BLaER1 (cell line): ENCODE results near the gene PIK3C3.
"Not testable (repeated sequence)": the region's sequence is repeated elsewhere in the genome, so short reads cannot be mapped to it uniquely, and the experiment has no call there.

Experiments used
- H3K27ac ChIP-seq: shearing (Covaris generic); formaldehyde crosslinking; 2 replicates; pipeline ENCODE4 v1.8.1; 2022
- H3K27me3 ChIP-seq: shearing (Covaris generic); formaldehyde crosslinking; 2 replicates; pipeline ENCODE4 v1.8.1; 2022
- H3K36me3 ChIP-seq: shearing (Covaris generic); formaldehyde crosslinking; 2 replicates; pipeline ENCODE4 v1.8.1; 2022
- H3K4me1 ChIP-seq: shearing (Covaris generic); formaldehyde crosslinking; 2 replicates; pipeline ENCODE4 v1.8.1; 2022
- H3K4me2 ChIP-seq: shearing (Covaris generic); formaldehyde crosslinking; 2 replicates; pipeline ENCODE4 v1.8.1; 2022
- H3K4me3 ChIP-seq: shearing (Covaris generic); formaldehyde crosslinking; 2 replicates; pipeline ENCODE4 v1.8.1; 2022
- H3K9ac ChIP-seq: shearing (Covaris generic); formaldehyde crosslinking; 2 replicates; pipeline ENCODE4 v1.8.1; 2022
- H3K9me3 ChIP-seq: shearing (Covaris generic); formaldehyde crosslinking; 2 replicates; pipeline ENCODE4 v1.8.1; 2022
- H4K20me1 ChIP-seq: shearing (Covaris generic); formaldehyde crosslinking; 2 replicates; pipeline ENCODE4 v1.8.1; 2022
- Cebpa-rat ChIP-seq: shearing (Covaris generic); IDR thresholded peaks from 2 replicates; pipeline ENCODE4 v1.8.1; 2022

Gene PIK3C3

DNA sequence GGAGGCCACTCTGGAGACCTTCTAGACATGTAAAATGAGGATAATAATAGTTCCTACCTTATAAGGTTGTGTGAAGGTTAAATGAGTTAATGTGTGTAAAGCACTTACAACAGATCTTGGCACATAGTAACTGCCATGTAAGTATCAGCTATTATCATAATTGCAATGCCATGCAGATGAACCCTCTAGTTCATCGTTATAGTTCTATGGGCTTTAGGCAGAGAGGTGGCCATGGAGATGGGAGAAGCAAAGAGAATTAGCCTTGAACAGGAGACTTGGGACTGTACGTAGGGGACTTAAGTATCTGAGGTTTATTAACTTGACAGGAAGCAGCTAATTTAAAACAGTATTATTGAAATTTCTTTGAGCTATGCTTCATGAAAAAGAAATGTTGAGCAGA, 151.8 kb downstream of the PIK3C3 start:
- no peak overlapping the region for H3K9ac ChIP-seq
- no peak overlapping the region for H3K27ac ChIP-seq
- no peaks in the 10 kb centered on the region for H4K20me1 ChIP-seq
- no peaks in the 10 kb centered on the region for H3K27me3 ChIP-seq
- H3K9me3 ChIP-seq: 0 out of 2 replicates have a peak, but pooled peaks cover under 1% of the 10 kb centered on the region
- no peak overlapping the region for H3K4me3 ChIP-seq
- H3K4me2 ChIP-seq: no peak overlapping the region
- no peaks in the 10 kb centered on the region for H3K4me1 ChIP-seq
- H3K36me3 ChIP-seq: no peaks in the 10 kb centered on the region
- no peak for TF ChIP-seq Cebpa-rat

GRCh38 chr18:42107287-42107686, 152.3 kb downstream of the PIK3C3 start:
- Histone ChIP-seq H3K27ac (no peak overlapping the region), H3K4me3 (no peak overlapping the region), H3K27me3 (no peaks in the 10 kb centered on the region), H3K4me1 (no peaks in the 10 kb centered on the region), H3K36me3 (no peaks in the 10 kb centered on the region), H3K4me2 (no peak overlapping the region), H4K20me1 (no peaks in the 10 kb centered on the region), H3K9me3 (peaks cover 5% of the 10 kb centered on the region; the same call in 1 of the 2 replicates), H3K9ac (no peak overlapping the region)
- no peak for TF ChIP-seq Cebpa-rat

DNA sequence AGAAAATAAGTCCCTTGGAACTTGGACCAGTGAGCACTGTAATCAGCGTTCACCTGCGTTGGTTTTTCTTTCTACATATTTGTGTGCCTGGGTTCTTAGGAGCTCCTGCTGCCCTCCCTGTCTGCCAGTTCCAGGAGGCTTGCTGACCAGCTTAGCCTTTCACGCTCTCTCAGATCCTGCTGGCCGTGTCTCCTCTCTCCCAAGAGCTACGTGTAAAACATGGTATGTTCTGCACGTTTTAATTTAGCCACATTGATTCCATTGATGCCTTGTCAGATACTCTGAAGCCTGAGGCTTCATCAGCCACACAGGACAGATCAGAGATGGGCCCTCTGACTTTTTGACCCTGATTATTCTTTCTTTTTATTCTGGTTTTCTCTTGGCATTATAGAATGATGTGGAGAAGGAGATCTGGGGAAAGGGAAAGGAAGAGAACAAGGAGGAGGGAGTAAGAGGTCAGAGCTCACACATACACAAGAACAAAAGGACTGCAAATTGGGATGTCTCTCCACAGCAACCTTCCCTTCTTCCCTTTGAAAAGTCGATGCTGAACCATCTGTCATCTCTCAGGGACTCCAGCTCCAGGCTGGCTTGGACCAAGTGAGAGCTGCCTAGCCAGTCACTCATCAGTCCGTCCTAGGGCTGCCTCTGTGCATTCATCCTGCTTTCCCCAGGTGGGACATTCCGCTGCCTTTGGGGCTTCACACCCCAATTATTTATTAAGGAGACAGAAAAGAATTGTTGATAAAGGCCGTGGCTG, 152.8 kb downstream of the PIK3C3 start:
- Histone ChIP-seq H3K36me3 (no peaks in the 10 kb centered on the region), H3K9me3 (peaks cover 10% of the 10 kb centered on the region; the same call in 1 of the 2 replicates), H3K27me3 (no peaks in the 10 kb centered on the region), H4K20me1 (no peaks in the 10 kb centered on the region), H3K9ac (no peak overlapping the region), H3K4me1 (no peaks in the 10 kb centered on the region), H3K4me3 (no peak overlapping the region), H3K4me2 (no peak overlapping the region), H3K27ac (no peak overlapping the region)
- no peak for TF ChIP-seq Cebpa-rat

GRCh38 chr18:42112147-42112546, 157.1 kb downstream of the PIK3C3 start:
- H4K20me1 ChIP-seq, H3K27ac ChIP-seq, H3K9me3 ChIP-seq, H3K9ac ChIP-seq, H3K36me3 ChIP-seq, H3K27me3 ChIP-seq, H3K4me3 ChIP-seq, H3K4me2 ChIP-seq: not testable (repeated sequence)
- H3K4me1 ChIP-seq: peaks cover 12% of the 10 kb centered on the region

- Histone ChIP-seq H4K20me1 (no peaks in the 10 kb centered on the region), H3K27me3 (no peaks in the 10 kb centered on the region), H3K27ac (peak overlapping the region; percentile 72; the same call in 1 of the 2 replicates), H3K9me3 (peaks cover 10% of the 10 kb centered on the region; the same call in 1 of the 2 replicates), H3K36me3 (no peaks in the 10 kb centered on the region), H3K4me3 (no peak overlapping the region), H3K4me2 (no peak overlapping the region), H3K4me1 (peaks cover 12% of the 10 kb centered on the region), H3K9ac (no peak overlapping the region)
- no peak for TF ChIP-seq Cebpa-rat
These were observed 157.8 kb downstream of the PIK3C3 start for GRCh38 chr18:42112657-42113420.

DNA sequence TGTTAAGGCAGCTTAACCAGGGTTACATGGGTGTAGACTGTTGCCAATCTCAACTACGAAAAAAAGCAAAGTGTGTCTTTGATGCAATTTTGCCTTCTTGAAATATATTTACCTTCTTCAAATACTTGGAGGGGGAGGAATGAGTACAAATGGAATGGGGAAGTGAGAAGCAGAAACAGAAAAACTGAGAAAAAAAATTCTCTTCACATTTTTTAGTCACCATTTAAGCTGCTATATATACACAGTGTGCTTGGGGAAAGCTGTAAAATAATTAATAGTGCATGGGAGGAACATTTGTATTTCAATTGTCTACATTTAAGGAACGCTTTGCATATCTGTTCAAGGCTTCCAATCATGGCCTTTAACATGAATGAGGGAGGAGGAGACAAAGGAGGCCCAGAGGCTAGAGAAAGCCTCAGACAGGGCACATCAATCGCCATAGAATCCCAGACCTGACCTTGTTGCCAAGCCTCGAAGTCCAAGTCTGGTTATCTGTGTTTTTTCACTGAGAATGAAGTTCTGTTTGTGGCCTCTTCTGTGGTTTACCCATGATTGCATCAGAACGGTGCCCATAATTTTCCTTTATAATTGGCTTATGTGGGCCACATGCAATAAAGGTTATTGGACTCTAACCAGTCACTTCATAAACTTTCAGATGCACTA, 158.6 kb downstream of the PIK3C3 start:
- Histone ChIP-seq H3K36me3 (no peaks in the 10 kb centered on the region), H3K4me1 (peaks cover 12% of the 10 kb centered on the region), H3K4me2 (peak overlapping the region; percentile 62), H4K20me1 (no peaks in the 10 kb centered on the region), H3K9ac (peak overlapping the region; percentile 52; the same call in 1 of the 2 replicates), H3K27ac (peak overlapping the region; percentile 72), H3K27me3 (no peaks in the 10 kb centered on the region), H3K4me3 (no peak overlapping the region), H3K9me3 (peaks cover 10% of the 10 kb centered on the region; the same call in 1 of the 2 replicates)
- TF ChIP-seq Cebpa-rat: peak; percentile 62

DNA sequence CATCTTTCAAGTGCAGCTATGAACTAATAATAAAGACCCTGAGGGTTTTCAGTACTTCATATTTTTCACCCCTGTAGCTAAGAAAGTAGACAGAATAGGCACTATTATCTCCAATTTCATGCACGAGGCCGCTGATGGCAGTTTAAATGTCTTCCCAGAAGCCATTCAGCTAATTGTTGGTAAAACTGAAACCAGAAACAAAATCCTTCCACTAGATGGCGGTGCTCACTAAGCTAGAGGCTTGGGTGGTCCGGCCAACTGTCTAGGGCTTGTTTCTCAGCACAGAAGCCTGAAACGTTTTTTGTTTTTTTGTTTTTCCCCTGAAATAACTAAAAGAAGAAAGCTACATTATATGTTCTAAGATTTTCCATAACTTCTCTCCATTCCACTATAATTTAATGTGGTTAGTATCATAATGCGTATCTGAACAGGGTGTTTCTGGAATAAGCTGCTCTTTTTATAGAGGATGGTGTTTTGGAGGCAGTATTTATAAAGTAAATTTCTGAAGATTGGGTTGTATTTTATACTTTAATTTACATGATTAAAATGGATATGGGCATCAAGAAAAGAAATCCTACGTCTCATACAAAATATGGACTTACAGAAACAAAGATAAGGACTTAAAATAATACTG, 159.4 kb downstream of the PIK3C3 start:
- no peaks in the 10 kb centered on the region for H4K20me1 ChIP-seq
- peak overlapping the region; percentile 62 for H3K4me2 ChIP-seq
- no peak for TF ChIP-seq Cebpa-rat
- peak overlapping the region; percentile 52; the same call in 1 of the 2 replicates for H3K9ac ChIP-seq
- no peaks in the 10 kb centered on the region for H3K36me3 ChIP-seq
- H3K9me3 ChIP-seq: peaks cover 10% of the 10 kb centered on the region; the same call in 1 of the 2 replicates
- peak overlapping the region; percentile 72 for H3K27ac ChIP-seq
- no peak overlapping the region for H3K4me3 ChIP-seq
- no peaks in the 10 kb centered on the region for H3K27me3 ChIP-seq
- H3K4me1 ChIP-seq: peaks cover 12% of the 10 kb centered on the region

- 0 out of 2 replicates have a peak, but pooled peaks cover 8% of the 10 kb centered on the region for H3K9me3 ChIP-seq
- H3K27me3 ChIP-seq: no peaks in the 10 kb centered on the region
- no peak overlapping the region for H3K27ac ChIP-seq
- H3K4me1 ChIP-seq: no peaks in the 10 kb centered on the region
- no peaks in the 10 kb centered on the region for H3K36me3 ChIP-seq
- H4K20me1 ChIP-seq: no peaks in the 10 kb centered on the region
- TF ChIP-seq Cebpa-rat: no peak
- no peak overlapping the region for H3K9ac ChIP-seq
- no peak overlapping the region for H3K4me3 ChIP-seq
- no peak overlapping the region for H3K4me2 ChIP-seq
These were observed 171.6 kb downstream of the PIK3C3 start for GRCh38 chr18:42126586-42126985.

- no peak for TF ChIP-seq Cebpa-rat
- Histone ChIP-seq H3K27me3 (no peaks in the 10 kb centered on the region), H3K4me3 (no peak overlapping the region), H3K9ac (no peak overlapping the region), H3K9me3 (no peaks in the 10 kb centered on the region), H3K4me1 (no peaks in the 10 kb centered on the region), H3K36me3 (no peaks in the 10 kb centered on the region), H3K27ac (no peak overlapping the region), H3K4me2 (no peak overlapping the region), H4K20me1 (no peaks in the 10 kb centered on the region)
These were observed 176.3 kb downstream of the PIK3C3 start for GRCh38 chr18:42131066-42131929.
